Raji (cell line): ENCODE measurements around the gene XYLT1.

Experiments
- POLR2A ChIP-seq: IDR thresholded peaks from 2 replicates; pipeline ENCODE4 v1.6.1; 2011; ENCODE audit warnings: low read depth, low read length, control low read depth; ENCODE audit not compliant: insufficient read depth

The XYLT1 gene

DNA sequence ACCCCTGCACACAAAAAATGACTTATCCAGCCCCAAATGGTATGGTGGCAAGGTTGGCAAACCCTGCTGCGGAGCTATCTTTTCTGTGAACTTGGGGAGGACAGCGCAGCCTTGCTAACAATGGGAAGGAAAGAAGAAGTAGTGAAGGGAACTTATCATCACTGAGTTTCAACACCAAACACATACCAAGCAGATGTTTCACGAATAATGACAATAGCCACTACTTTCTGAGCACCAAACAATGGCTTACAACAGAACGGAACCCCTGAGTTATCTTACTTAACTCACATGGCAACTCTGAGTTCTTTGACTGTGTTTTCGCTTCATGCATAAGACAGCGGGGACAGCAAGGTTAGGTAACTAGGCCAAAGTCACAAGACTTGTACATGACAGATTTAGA, 148.9 kb downstream of the XYLT1 start:
- no peak for TF ChIP-seq POLR2A

DNA sequence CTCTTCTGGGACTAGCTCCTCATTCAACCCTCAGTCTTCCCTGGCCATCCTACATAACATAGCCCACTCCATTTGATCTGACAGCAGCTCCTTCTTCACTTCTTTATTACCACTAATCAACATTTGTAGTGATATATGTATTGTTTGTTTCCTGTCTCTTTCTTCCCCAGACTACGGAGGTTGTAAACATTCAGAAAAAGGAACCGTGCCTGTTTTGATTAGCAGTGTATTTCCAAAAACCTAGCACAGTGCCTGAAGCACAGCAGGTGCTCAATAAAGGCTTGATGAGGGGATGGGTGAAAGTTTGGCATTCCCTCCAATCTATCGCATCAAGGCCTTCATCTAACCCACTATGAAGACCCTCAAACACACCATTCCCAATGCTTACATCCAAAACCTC, 150.8 kb downstream of the XYLT1 start:
- TF ChIP-seq POLR2A: no peak

DNA sequence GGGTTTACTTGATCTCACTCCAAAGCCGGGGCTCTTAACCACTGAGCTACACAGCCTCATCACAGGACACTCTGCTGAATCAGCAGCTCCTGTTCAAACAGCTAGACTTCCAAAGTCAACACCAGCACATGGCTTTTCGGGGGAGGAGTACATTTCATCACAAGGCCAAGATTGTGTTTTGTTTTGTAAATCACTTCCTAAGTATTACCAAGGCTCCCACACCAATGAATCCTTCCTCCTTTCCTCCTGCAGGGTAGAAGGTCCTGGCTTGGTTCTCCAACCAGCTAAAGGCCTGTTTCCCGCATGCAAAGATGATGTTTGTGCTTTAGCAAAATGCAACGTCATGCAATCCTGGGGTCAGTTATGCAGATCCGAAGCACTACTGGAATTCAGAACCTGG, 152.5 kb downstream of the XYLT1 start:
- TF ChIP-seq POLR2A: no peak

DNA sequence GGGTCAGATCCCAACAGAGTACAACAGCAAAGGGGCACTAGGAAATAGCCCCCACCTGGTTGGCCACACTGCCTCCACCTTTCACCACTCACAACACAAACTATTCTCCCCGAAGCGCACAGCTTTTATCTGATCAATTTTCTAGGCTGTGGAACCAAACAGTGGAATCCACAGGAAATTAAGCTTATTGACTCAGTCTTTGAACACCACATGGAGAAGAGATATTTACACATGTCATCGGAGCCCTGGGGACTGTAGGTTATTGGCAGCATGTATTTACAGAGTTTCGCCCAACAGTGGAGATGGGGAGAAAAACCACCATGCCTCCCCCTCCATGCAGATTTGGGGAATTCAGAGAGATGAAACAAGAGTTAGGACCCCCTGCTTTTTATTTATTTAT, 154.8 kb downstream of the XYLT1 start:
- no peak for TF ChIP-seq POLR2A

- no peak for TF ChIP-seq POLR2A
Observed at GRCh38 chr16:17313793-17314547, 156.8 kb downstream of the XYLT1 start.

GRCh38 chr16:17313085-17313611, 157.6 kb downstream of the XYLT1 start:
- TF ChIP-seq POLR2A: no peak

DNA sequence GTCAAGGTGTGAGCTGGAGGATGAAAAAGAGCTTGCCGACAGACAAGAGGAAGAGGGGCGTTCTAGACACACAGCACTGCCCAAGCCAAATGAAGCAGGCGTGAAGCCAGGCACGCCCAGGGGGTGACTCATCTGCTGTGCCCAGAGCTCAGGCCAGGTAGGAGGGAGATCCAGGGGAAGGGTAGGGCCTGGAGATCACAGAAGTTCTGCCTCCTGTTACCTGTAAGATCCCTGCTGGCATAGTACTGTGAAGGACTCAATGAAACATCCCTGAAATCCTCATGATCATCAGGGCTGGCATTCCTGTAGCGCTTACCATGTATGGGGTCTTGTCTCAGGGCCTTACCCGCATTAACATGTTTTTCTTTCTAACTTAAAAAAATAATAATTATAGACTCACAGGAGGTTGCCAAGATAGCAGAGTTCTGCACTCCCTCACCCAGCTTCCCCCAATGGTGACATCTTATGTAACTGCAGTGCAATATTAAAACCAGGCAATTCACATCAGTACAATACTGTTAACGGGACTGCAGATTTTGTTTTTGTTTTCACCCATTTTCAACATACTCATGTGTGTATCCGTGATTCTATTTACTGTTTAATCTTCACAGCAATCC, 158.6 kb downstream of the XYLT1 start:
- no peak for TF ChIP-seq POLR2A

DNA sequence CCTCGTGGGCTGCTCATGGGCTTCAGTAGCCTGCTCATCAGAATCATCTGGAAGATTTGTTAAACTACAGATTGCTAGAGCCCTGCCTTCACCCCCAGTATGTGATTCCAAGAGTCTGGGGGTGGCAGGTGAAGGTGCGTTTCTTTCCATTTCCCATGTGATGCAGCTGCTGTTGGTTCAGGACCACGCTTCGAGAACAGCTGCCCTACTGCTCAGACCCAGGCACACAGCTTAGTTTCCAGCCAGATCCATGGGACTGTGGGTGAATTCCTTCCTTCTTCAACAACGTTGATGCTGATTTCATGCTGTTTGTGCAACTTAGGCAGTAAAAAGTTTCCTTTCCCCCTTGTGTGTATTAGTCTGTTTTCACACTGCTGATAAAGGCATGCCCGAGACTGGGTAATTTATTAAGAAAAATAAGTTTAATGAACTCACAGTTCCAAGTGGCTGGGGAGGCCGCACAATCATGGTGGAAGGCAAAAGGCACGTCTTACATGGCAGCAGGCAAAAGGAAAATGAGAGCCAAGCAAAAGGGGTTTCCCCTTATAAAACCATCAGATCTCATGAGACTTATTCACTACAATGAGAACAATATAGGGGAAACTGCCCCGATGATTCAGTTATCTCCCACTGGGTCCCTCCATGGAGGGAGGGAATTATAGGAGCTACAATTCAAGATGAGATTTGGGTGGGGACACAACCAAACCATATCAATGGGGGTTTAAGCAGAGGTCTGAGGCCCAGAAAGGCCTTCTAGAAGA, 159.2 kb downstream of the XYLT1 start:
- TF ChIP-seq POLR2A: no peak

DNA sequence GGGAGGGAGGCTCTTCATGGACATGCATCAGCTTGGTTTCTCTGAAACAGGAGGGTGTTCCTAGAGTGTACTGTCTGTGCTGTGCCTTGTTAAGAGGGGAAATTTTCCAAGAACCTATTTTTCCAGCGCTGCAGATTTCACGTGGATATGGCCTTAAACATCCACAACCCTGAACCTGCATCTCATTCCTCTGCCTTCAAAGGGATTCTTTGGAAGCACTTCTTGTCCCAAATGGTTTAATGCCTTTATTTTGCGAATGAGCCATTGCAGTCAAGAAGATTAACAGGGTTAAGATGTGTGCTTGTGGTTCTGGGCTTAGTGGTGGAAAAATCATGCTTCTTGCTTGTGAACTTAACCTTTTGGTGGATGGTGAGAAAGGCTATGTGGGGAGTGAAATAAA, 161.2 kb downstream of the XYLT1 start:
- TF ChIP-seq POLR2A: no peak

- TF ChIP-seq POLR2A: no peak
Observed at GRCh38 chr16:17308186-17308585, 162.6 kb downstream of the XYLT1 start.

GRCh38 chr16:17307504-17307903, 163.3 kb downstream of the XYLT1 start:
- TF ChIP-seq POLR2A: no peak

DNA sequence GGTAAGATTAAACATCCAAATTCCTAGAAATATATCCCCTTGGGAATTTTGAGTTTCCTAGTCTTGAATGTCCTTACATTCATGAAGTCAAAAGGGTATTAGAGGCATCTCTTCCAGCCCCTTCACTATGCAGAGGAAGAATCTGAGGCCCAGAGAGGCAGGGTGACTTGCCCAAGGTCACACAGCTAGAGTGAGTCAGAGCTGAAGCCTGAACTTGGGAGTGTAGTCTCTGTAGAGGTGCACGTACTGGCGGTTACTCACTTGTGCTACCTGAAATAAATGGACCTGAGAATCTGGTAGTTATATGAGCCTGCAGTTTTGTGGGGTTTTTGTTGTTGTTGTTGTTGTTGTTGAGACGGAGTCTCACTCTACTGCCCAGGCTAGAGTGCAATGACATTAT, 164.0 kb downstream of the XYLT1 start:
- TF ChIP-seq POLR2A: no peak

GRCh38 chr16:17305694-17306093, 165.1 kb downstream of the XYLT1 start:
- no peak for TF ChIP-seq POLR2A

DNA sequence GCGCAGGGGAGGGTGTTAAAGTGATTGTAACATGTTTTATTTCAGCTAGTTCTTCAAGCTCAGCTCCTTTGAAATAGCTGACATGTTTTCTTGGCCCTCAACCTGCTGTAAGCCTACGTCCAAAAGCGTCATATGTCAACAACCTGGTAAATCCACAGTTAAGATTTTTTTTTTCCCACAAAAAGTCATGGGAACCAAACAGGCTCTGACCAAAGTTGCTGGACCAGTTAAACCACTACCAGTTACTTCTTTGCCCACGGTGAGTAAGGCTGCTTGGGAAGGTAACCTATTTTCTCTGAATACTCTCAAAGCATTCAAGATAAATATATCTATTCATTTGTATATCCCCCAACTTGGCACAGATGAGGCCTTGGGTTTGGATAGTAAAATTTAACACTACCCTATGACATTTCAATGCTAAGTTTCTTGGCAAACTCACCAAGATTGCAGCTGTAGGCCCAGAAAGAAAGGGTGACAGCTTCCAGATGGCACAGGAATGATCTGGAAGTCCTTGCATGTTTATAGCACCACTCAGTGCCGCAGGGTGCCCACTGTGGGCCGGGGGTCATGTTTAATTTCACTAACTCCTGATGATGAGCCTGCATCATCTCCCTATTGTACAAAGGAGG, 166.2 kb downstream of the XYLT1 start:
- TF ChIP-seq POLR2A: no peak

GRCh38 chr16:17304106-17304490, 166.7 kb downstream of the XYLT1 start:
- TF ChIP-seq POLR2A: no peak
